HG02943 (cell line): ENCODE results near the gene GPSM1.

ENCODE experiments used
- ATAC-seq: cut with Tn5 transposase; IDR thresholded peaks from one replicate; pipeline ENCODE4 v1.9.1; 2021; ENCODE audit warnings: mild to moderate bottlenecking, low read depth, moderate library complexity; ENCODE audit not compliant: unreplicated experiment

GPSM1 gene

GRCh38 chr9:136387217-136387616 is 59.9 kb downstream of the GPSM1 start:
- ATAC-seq, result no peak

DNA sequence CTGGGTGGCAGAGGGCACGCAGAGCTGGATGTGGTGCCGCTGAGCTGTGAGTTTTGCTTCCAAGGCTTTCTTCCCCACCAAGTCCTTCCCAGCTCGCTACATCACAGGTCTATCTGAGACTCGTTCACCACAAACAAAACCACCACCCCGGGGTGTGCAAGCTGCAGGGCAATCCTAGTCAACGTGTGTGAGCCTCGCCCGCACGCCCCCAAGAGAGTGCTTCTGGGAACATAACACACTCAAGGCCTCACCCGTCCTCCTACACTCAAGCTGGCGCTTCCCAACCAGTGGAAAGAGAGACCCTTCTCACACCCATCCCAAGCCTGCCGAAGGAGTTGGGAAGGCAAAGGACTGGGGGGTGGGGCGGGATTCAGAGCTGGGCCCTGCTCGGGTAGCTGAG is 62.1 kb downstream of the GPSM1 start:
- no peak for ATAC-seq

DNA sequence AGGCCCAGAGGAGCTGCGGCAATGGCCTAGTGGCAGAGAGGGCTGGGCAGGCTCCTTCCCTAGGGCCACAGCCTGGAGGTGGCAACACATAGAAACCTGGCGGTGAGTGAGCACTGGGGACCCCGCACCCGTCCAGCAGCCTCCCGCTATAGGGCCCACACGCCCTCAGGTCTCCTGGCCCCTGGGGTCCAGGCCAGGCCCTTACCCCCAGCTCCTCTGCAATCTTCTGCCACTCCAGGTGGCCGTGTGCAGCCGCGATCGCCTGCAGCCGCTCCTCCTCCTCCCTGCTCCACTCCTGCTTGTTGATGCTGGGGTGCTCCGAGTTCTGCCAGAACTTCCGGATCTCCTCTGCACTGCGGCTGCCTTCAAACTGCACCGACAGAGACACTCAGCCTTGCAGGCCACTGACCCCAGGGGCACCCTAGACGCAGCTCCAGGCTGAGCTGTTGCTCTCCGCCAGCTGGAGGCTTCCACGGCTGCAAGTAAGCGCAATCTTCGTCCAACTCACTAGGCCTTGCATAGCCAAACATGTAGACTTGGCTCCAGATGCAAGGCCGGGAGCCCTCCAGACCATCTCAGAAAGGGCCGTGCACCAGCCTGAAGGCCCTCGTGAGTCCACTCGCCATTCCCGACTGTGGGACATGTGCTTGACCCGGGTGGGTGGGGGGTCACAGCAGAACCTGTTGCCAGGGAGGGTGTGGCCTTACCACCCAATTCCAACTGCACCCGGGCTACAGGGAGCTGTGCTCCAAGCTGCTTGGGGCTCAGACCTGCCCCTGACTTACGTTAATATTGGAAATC is 64.6 kb downstream of the GPSM1 start:
- ATAC-seq, result no peak

GRCh38 chr9:136392538-136393449 is 65.5 kb downstream of the GPSM1 start:
- no peak for ATAC-seq

DNA sequence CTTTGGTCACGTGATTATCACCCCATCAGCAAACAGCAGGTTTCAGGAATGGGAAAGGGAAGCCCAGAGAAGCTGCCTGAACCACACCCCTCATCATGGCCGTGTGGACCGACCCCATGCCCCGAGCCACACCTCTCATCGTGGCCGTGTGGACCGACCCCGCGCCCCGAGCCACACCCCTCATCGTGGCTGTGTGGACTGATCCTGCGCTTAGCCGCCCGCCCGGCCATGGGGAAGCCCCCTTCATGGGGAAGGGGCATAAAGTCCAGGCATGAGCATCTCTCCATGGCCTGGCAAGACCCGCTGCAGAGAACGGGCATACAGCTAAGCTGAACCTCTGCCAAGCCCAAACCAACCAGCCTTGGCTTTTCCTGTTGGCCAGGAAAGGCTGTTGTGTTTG is 66.2 kb downstream of the GPSM1 start:
- ATAC-seq, result no peak

DNA sequence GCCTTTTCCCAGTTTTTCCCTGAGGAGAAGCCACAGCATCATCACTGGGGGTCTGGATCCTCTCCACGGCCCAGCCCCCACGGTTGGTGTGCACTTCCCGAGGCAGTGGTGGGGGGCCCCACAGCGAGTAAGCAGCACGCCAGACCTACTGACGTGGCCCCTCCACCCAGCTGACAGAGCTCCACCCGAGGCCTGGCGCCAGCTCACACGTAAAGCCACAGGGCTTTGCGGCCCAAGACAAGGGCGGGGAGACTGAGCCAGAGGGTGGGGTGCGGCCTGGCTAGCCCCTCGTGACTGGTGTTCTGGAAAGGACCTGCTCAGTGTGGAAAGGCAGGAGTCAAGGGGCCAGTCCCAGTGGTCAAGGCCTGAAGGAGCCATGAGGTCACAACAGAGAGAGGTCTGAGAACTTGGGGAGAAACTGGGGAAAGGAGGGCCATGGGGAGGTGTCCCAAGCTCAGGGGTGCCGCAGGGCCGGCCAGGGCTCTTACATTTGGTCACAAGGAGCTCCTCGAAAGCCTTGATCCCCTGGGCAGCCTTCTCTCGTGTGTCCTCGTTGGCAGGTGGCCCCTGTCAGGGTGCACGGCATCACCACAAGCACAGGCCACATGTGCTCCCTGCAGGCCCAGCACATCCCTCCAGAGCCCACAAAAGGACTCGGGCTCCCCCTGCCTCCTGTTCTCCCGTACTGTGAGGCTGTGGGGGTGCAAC is 67.1 kb downstream of the GPSM1 start:
- no peak for ATAC-seq

DNA sequence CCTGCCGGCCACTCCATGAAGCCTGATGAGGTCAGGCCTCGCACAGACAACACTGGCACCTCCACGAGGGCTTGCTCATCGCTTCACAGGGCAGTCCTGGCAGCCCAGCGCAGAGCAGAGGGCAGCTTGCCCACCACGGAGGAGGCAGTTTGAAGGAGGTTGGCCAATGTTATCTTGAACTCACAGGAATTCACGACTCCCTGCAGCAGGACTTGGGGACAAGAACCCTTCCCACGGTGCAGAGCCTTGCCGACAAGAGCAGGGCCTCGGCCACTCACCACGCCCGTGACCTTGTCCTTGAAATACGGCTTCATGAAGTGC is 67.6 kb downstream of the GPSM1 start:
- no peak for ATAC-seq

GRCh38 chr9:136395345-136396218 is 68.2 kb downstream of the GPSM1 start:
- ATAC-seq, result no peak

- no peak for ATAC-seq
Observed at GRCh38 chr9:136396219-136396515, 68.8 kb downstream of the GPSM1 start.

- no peak for ATAC-seq
Observed at GRCh38 chr9:136397643-136398042, 70.3 kb downstream of the GPSM1 start.

GRCh38 chr9:136398286-136398685 is 70.9 kb downstream of the GPSM1 start:
- ATAC-seq, result no peak

GRCh38 chr9:136399176-136400037 is 72.1 kb downstream of the GPSM1 start:
- ATAC-seq, result no peak

DNA sequence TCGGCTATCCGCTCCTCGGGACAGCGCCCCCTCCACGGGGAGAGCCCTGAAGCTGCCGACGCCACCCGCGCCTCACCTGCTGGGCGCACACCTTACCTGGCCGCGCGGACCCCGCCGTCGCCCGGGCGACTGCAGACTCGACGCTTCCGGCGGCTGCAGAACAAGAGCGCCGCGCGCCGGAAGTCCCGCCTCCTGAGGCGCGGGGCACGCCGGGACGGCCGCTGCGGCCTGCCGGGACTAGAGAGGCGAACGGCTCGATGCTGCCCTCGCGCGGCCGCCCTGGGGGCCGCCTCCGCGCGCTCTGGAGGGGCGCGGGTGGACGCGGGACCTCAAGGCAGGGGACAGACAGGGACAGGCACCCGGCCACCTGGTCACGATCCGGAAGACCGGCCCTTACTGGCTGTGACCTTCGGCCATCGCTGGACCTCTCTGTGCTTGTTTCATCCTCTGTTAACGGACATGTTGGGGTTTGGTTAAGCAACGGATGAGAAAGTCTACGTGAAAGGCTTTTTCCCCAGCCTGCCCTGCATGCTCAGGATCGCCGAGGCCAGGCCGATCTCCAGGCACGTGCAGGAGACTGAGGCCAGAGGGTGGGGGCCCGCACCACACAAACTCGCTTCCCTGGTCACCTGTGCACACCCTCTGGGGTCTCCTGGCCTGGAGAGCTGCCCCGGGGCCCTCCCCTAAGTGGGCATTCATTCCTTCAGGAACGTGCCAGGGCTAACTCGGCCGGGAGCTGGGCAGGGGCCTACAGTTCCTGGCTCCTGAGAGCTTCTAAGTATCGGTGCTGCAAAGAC is 72.9 kb downstream of the GPSM1 start, which contains the start of gene SNAPC4:
TSS of gene SNAPC4 (minus strand) at position 133 of the 797 bp plus-strand sequence. CDS start 1,742 bp downstream, outside the sequence.
- no peak for ATAC-seq

- ATAC-seq, result no peak
Observed at GRCh38 chr9:136401173-136401922, 74.0 kb downstream of the GPSM1 start.

DNA sequence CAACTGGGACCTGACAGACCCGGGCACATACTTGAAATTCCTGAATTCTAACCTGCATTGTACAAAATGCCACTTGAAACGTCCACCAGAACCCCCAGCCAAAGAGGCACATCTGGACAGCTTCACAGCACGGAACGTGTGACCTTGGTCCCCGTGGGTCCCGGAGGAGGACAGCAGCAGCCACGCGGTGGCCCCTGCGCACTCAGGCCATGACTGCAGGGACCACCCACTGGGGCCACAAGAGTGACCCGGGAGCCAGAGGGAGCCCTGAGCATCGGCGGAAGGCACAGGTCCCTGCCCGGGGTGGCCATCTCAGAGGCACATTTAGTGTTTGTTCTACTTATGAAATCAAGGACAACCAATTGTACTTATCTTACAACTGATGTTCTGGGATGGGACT is 74.7 kb downstream of the GPSM1 start:
- ATAC-seq, result no peak

DNA sequence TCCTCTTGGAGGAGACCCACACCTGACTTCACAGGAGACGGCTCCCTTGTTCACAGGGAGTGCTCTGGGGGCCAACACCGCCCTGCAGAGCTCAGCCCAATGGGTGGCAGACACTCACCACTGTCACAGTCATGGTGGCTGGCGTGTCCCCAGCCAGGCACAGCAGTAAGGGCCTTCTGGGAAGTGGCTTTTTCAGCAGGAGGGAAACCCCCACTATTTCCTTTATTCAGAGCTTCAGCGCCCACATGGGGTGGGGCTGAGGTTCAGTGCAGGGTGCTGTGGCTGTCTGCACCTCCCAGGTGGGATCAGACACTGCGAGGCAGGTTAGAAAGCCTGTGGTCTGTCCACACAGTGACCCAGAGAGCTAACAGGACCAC is 76.2 kb downstream of the GPSM1 start:
- ATAC-seq, result no peak

DNA sequence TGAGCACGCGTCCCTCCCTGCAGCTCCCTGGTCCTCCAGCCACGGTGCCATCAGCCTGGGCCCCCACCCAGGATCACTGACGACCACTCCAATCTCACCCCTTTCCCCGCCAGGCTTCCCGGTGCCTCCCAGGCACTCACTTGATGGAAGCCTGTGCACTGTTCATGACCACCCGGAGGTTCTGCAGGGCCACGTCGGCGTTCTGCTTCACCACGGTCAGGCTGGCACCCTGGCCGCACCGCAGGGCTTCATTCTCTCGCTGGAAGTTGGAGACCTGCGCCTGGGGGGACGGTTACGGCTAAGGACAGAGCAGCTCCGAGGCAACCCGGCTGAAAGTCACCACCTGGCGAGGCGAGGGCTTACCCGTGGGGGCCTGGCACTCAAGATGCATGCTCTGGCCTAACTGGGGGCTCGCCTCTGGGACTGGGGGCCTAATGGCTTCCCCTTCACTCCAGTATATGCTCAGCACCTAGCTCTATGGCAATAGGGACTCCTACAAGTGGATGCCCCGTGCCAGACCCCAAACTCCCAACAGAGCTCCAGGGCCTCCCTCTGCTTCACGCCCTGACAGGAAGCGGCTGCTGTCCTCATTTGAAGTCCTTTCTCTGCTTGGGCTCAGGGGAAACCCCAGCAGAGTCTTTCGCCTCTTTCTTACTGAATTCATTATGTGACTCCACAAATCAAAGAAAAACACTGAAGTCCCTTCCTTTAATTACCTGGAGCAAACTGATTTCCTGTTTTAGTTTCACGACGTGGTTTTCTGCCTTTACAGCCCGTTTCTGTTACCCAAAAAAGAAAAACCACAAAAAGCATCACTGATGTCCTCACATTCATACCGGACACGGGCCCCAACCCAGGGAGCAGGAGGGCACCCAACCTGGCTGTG is 76.8 kb downstream of the GPSM1 start:
- no peak for ATAC-seq
